KBM-7 (cell line): ENCODE results near the gene HIC1.
A peak's percentile ranks its signal among the peaks of the same experiment; 100 is the strongest.

ENCODE experiments used
- DNase-seq: peaks from one replicate; pipeline ENCODE4 v3.0.0-alpha.2; 2015
- in situ Hi-C: fragments of 300-500 bp; cut with MboI; formaldehyde crosslinking; loops from 2 replicates; pipeline ENCODE4 v1.14.3; 2020; ENCODE audit warnings: low sequenced_read_pairs, low pct_unique_long_range_greater_than_20kb, mixed read lengths

Gene HIC1

DNA sequence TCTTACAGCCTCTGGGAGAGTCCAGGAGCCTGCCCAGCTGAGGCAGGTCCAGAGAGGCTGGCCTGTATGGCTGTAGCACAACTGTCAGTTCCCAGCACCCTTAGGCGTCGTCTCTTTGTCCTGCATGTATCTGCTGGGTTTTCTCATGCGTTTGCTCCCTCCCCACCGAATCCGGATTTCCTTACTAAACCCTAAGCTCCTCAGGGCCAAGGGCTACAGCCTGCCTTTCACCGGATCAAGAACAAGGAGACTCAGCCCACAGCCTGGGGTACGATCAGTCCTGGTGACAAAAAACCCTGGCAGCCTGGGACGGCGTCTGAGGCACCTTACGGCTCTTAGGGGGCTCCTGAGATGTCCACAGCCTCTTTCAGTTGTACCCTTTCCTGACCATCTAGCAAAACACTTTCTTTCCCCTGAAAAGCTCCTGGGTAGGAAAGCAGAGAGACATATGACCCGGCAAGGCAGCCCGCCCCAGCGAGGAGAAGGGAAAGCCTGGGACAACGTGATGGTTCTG, 12.2 kb downstream of the HIC1 start:
- in situ Hi-C loops, result loop anchor here (25.0 kb wide), 1 partner anchor 170 kb away; no protein-coding TSS in a partner anchor
- DNase-seq, result no peak

DNA sequence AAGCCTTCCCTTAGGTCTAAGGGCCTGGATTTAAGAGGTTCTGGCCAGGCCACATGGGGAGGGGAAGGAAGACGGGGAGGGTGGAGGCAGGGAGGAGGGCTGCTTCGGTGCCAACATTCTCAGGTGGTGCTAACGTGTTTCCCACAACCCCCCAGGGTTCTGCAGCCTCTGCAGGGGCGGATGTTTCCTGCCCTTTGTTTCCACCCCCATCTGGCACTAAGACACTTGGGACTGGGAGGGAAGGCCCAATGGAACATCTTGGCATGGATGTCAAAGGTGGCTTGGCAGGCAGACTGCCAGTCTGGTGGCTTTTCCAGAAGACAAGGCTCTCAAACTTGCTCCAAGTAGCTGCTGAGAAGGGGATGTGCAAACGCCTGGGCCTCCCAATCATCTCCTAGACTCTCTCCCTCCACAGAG, 12.7 kb downstream of the HIC1 start:
- in situ Hi-C loops, result loop anchor here (25.0 kb wide), 1 partner anchor 170 kb away; no protein-coding TSS in a partner anchor
- no peak for DNase-seq

DNA sequence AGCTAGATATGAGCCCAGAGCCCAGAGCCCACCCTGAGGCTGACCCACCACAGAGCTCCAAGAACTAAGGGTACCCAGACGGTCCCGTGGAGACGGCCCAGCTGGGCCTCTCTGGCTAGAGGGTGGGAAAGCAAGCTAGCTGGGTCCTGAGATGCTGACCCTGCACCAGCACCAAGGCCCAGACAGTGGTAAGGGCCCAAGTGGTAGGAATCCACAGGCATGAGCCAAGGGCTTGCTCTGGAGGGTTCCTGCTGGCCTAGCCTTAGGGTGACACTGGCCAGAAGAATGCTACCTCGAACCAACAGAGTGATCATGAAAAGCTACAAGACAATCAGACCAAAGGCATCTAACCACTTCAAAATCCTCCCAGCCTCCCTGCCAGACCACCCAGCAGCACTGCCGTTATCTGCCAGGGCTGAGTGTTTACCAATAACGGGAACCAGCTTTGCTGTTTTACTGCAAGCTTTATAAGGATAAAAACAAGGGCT, 13.2 kb downstream of the HIC1 start:
- in situ Hi-C loops, result loop anchor here (25.0 kb wide), 1 partner anchor 169 kb away; no protein-coding TSS in a partner anchor
- DNase-seq, result no peak

DNA sequence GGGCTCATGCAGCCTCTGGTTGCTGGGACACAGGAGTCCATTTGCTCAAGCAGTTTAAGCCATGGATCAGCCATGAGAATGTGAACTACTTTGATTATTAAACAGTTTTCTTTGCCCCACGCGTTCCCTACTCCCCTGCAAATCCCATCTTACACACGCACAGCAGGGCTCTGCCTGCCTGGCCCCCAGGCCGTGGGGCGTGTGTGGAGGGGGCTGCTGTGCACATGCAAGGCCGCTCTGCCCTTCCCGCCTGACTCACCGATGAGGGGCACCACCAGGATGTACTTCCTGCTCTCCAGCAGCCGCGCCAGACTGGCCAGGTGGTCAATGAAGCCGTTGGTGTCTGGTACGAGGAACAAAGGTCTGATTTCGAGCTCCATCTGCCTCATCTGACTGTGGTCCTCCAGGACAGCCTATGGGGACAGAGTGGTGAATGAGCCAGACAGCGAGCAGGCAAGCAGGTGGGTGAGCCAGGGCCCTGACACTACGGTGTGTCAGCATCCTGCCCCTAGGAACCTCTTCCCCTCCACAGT, 13.7 kb downstream of the HIC1 start:
- in situ Hi-C loops, result loop anchor here (25.0 kb wide), 1 partner anchor 169 kb away; no protein-coding TSS in a partner anchor
- DNase-seq, result no peak

DNA sequence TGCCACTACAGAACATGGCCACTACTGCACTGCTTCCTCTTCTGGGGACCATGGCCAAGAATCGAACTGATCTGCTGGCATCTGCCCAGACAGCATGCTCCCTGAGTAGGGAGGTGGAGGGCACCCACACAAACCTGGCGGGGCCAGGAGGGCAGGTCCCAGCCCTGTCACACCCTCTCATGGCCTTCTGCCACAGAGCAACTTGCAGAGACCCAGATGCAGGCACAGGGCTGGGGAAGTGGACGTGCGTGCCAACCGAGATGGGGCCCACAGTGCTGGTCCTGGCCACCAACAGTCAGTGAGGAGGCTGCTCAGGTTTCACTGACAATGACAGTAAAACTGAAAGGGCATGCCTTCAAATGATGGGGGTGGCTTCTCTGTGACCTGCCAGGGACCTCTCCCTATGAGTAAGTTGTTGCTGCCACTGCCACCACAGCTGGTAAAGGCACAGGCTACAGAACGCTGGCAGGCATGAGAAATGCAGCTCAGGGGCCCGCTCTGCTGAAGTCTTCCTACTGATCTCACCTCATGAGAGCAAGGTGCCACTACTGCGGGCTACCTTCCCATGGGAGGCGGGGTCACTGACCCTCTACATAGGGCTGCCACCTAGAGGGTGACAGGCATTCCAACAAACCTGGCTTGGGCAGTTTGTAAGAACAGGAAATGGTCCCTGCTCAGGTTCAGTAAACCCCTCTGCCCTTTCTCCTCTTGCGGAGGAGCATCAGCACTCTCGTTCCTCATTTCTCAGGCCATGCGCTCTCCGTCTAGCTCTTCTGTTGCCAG, 15.5 kb downstream of the HIC1 start:
- in situ Hi-C loops, result loop anchor here (25.0 kb wide), 1 partner anchor 167 kb away; no protein-coding TSS in a partner anchor

DNA sequence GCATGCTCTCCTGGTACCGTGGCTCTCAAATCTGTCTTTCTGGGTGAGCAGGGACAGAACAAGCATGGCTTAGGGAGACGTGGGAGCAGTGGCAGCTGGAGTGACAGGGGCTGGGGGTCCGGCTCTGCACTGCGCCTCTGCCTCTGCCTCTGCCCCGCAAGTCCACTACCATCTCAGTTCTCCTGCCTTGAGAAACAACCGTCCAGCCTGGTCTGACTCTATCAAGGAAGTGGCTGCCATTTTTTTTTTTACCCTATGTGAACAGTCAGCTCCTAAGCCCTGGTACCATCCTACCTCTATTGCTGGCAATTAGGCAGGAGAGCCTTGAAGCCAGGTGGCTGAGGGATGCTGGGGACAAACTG, 16.1 kb downstream of the HIC1 start:
- in situ Hi-C loops, result loop anchor here (25.0 kb wide), 1 partner anchor 166 kb away; no protein-coding TSS in a partner anchor
- no peak for DNase-seq

More for the DNA sequence above, 15.5 kb downstream of the HIC1 start:
- no peak for DNase-seq

DNA sequence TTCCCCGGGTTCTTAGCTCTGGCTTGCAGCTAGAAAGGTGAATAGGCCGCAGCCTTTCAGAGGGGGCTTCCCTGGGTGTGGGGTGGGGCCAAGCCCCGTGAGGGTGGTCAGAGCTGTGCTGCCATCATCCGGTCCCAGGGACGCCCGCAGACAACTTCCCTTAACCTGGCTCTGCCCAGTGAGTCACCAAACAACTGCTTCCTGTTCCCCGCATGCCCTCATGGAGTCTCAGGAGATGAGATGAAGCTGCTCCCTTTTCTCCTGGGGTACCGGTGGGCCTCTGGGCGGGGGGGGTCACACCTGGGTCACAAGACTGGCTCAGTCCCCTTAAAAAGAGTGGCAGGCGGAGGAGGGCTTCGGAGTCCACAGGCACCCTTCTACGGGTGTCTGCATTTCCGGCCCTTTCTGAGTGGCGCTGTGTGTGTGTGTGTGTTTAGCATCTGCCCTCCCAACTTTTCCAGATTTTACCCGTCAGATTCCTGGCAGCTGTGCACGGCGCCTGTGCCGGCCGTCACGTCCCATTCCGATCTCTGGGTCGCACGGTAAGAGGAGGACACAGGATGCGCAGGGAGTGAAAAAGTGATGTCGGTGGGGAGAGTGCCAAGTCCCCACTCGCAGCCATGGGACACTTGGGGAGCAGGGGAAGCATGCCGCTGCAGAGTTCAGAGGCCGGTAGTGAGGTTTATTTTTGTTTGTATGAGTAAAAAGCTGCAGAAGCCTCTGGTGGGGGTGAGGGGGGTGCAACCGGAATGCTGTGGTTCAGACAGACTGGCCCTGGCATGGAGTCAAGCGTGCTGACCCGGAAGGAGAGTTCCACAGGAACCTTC, 16.8 kb downstream of the HIC1 start:
- in situ Hi-C loops, result loop anchor here (25.0 kb wide), 1 partner anchor 166 kb away; no protein-coding TSS in a partner anchor
- DNase-seq, result peak; percentile 35

DNA sequence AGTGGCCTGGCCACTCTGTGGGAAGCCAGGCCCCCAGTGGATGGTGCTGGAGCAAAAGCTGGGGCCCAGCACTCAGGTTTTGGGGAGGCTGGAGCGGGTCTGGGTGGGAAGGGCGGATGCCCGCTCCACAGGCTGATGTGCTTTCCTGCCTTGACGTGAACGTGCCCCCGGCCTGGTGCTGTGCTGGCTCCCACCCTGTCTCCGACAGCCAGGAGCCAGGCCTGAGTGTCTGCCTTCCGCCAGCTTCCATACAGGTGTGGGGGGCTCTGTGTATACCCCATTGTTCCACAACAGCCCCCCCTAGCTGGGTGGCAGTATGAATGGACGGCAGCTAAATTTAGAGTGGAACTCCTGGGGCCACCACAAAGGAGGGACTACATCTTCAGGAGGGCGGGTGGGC, 20.0 kb downstream of the HIC1 start:
- in situ Hi-C loops, result loop anchor here (25.0 kb wide), 1 partner anchor 162 kb away; no protein-coding TSS in a partner anchor
- no peak for DNase-seq

DNA sequence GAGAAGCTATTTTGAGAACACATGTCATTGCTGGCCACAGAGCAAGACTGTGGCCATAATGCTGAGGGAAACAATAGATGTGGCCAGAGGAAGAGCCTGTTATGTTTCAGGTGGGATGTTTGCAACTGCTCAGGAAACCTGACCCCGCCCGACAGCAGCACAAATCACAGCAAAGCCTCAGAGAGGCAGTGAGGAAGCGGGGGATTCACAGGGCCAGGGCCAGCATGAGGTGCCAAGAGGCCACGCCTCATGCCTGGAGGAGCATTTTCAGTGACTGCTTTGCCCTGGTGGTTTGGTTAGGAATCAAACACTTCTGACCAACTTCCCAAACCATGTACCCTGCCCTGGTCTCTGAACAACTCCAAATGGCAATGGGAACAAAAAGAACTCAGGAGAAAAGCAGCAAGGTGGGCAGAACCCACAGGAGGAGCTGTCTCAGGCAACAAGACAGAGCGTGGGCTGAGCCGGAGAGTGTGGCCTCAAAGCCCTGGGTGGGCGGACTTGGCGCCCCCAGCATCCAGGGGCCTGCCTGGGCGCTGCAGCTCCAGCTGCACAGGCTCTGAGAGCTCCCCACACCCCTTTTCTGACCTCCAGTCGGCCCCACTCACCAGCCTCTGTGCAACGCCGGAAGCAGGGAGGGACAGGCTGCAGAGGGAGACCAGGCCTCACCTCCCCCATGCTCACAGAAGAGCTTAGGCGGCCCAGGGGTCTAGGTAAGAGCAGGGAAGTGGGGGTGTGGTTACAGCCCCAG, 20.6 kb downstream of the HIC1 start:
- in situ Hi-C loops, result no loop called here
- no peak for DNase-seq

DNA sequence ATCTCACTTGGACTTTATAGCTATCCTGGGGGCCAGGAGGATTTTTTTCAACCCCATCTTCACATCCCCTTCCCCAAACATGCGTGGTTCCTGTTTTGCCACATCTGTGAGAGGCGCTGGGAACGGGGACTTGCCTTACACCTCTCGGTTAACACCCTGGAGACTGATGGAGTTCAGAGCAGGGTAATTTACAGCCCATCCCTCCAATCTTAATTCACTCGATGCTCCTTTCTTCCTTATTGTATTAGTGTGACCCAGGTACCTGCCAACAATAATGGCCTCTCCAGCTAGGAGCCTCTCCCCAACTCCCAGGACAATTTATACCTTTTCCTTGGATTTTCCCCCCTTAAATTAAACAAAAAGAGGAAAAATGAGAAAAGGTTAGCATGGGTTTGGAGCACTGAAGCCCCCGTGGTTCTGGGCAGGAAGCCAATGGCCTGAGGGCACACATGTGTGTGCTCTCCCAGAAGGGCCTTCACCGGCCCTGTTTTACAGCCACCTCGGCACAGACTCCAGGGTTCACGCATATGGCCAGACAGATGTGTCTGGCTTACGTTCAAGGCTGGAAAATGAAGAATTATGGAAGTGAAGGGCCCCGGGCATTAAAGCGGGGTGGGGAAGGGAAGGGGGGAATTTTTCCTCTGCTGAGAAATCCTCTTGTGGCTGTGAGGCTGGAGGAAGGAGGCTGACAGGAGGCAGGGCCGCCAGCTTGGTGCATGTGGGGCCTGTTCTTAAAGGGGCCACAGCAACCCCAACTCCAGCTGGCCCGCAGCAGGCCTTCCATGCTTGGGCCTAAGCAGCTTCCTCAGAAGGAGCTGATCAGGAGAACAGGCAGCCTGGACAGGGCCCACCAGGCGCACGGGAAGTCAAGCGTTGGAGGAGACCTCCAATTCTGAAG, 21.4 kb downstream of the HIC1 start:
- DNase-seq, result no peak
- in situ Hi-C loops, result no loop called here

DNA sequence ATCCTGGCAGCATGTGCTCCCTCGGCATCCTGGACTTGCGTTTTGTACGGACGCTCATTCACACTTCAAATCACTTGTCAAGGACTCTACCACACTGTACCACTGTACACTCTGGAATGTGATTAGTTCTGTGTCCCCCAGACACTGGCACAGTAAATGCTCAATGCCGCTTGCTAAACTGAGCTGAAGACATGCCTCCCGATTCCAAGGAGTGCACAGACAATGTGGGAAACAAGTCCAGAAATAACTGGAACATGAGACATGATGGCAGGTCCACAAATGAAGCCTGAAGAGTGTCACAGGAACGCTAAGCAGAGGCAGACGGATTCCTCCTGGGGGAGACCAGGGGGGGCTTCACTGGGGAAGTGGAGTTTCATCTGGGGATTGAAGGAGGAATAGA, 22.1 kb downstream of the HIC1 start:
- in situ Hi-C loops, result no loop called here
- no peak for DNase-seq

DNA sequence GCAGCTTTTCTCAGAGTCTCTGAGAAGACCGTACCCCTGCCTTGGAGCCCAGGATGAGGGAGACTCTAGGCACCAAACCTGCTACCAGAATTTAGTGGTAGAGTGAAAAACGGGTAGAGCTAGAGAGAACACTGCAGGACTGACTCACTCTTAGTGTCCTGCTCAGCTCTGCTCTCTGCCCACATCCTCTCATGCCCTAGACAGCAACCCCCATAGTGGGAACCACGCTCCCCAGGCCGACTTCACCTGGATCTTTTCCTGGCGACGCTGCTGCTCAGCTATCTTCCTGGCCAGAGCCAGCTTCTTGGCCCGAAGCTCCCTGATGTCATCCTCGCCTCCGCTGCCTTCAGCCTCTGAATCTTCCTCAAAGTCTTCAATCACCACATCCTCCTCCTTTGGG, 26.7 kb downstream of the HIC1 start:
- in situ Hi-C loops, result no loop called here
- no peak for DNase-seq

DNA sequence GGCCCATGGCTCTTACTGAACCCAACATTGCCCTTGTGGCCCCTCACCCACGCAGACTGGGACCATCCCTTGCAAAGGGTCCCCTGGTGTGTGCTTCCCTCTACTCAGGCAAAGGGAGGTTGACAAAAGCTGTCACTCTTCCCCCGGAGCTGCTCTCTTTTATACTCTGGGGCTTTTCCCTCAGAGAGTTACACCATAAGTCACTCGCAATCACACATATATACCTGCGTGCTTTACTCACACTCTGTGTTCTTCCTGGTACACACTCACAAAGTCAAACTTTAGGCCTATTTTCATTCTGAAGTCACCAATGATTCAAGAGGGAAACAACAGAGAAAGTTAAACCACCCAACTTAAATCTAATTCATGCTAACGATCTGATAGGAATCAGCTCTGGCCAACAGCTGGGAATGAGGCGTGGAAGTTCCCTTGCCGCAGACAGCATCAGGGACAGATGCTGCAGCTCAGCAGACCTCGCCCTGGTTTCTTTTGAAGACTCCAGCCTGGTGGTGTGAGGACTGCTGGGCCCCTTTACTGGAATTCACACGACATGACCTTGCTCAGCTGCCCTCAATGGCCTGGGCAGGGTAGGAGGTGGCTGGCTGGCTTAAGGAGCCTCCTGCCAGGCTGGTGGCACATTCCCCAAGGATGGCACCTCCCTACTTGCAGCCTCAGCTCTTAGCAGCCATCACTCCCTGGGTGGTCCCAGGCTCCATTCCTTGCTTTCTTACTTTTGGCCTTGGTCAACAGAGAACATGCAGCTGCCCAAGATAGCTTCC, 27.3 kb downstream of the HIC1 start:
- no peak for DNase-seq
- in situ Hi-C loops, result no loop called here

DNA sequence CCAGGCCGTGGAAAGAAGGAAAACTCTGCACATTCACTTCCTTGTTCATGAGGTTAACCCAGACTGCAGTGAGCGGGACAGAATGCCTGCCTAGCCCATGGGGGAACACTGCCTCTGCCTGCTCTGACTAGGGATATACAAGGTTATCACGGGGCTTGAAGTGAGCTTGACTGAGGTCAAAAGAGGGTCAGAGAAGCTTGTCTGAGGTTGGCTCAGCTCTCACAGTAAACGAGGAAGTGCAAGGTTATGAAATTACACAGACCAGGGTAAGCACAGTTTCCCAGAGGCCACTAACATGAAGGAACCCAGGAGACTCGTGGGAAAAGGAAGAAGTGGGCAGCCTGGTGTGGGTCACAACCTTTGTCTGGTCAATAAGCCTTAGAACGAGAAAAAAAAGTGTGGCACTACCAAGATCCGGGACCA, 28.7 kb downstream of the HIC1 start:
- DNase-seq, result peak; percentile 51
- in situ Hi-C loops, result no loop called here

DNA sequence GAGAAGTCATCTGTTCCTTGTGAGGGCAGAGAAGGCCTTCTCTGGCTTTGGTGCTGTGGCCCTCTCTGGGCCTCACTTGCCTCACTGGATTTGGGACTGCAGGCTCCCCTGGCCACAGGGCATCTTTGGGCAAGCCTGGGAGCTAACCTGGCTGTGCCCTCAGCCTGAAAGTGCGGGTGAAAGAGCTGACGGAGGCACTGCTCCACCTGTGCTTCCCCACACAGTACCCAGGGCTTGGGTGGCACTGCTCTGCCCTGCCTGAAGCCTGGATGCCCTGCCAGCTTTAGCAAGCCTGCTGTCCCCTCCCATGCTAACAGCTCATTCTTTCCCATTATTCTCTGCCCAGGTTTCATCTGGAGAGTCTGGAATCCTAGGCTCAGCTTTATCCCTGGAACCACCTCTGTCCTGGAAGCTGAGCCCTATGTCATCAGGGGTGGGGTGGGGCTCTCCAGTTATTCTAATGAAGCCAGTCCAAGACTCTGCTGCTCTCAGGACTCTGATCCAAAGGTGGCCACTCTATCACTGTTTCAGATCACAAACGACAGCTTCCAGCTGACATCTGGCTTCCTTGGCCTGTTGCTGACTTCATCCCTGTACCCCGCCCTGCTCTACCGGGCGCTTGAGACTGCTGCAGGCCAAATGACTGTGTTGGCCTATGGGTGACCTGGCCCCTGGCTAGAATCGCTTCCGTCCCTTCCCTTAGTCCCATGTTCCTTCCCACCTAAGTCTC, 29.3 kb downstream of the HIC1 start:
- DNase-seq, result no peak
- in situ Hi-C loops, result no loop called here
